Ovary (tissue), 9 donors: ENCODE measurements around the gene TNRC6B. TPM values are rescaled to one million over a fixed set of nuclear protein-coding genes. Genes with fewer than 3 reads are reported as not detected.

Source experiments
- DNase-seq, 5 donors: peaks; one replicate each; pipeline ENCODE4 v3.0.0-alpha.2; 2019 to 2020
- H3K27ac ChIP-seq, 2 donors: fragments of 200-600 bp; one replicate each; pipeline versions ENCODE4 v1.5.1 to v1.8.0; 2019 to 2022
- H3K27me3 ChIP-seq: fragments of 200-600 bp; one replicate; pipeline ENCODE4 v1.8.0; 2022
- H3K36me3 ChIP-seq: fragments of 200-600 bp; sonication (generic); one replicate; pipeline ENCODE4 v1.5.1; 2019
- H3K4me1 ChIP-seq: one replicate; pipeline ENCODE4 v1.8.1; 2013; ENCODE audit warnings: mild to moderate bottlenecking, moderate library complexity; ENCODE audit not compliant: insufficient read depth
- H3K4me3 ChIP-seq: fragments of 200-600 bp; sonication (generic); one replicate; pipeline ENCODE4 v1.5.1; 2017
- H3K9me3 ChIP-seq, 2 donors: fragments of 200-600 bp in 1 of 2; sonication (generic) in 1 of 2; one replicate each; pipeline versions ENCODE4 v1.5.1 to v1.8.1; 2013 to 2019; ENCODE audit warnings: mild to moderate bottlenecking in 1 of 2, moderate library complexity in 1 of 2
- CTCF ChIP-seq, 3 donors: fragments of 450-650 bp in 2 of 3; fragments of 200-600 bp in 1 of 3; IDR thresholded peaks; one replicate each; pipeline versions ENCODE4 v1.5.1 to v1.8.0; 2016 to 2022; ENCODE audit warnings: antibody characterized with exemption in 3 of 3, mild to moderate bottlenecking in 1 of 3
- EP300 ChIP-seq: sonication (generic); formaldehyde crosslinking; IDR thresholded peaks from one replicate; pipeline ENCODE4 v1.6.1; 2017; ENCODE audit warnings: antibody characterized with exemption
- POLR2A ChIP-seq: fragments of 450-650 bp; IDR thresholded peaks from one replicate; pipeline ENCODE4 v1.6.1; 2017; ENCODE audit warnings: antibody characterized with exemption, mild to moderate bottlenecking, moderate library complexity
- WGBS, 3 donors: extraction: QIAGEN DNeasy Blood & Tissue Kit in 1 of 3; methylation state at CpG; one replicate each; pipeline versions ENCODE4 v1.1.5 to v1.1.7; 2013 to 2017; 5-methylcytosine and 5-hydroxymethylcytosine counted together
- intact Hi-C, 4 donors: fragments of 100-400 bp; cut with DNase I; formaldehyde crosslinking; loops; one replicate each; pipeline versions ENCODE4 v1.11.0 to v1.15.1; 2022 to 2023
- polyA plus RNA-seq, 2 donors: library from polyadenylated mRNA; stranded (reverse); fragments of 200-250 nt in 1 of 2; fragments of 350-450 nt in 1 of 2; fragmentation: Illumina TruSeq in 1 of 2; extraction: RNeasy Lipid Tissue Mini Kit (QIAGEN cat#74804) in 1 of 2; gene quantifications; one replicate each; pipeline ENCODE4 v1.2.3, GENCODE V29; 2013 to 2014
- total RNA-seq, 7 donors: library from RNA; depleted of rRNA in 2 of 7; stranded (reverse); fragments of >200 nt in 2 of 7; fragmentation: NEBNext Ultra II Directional in 3 of 7; extraction: Animal tissue kit (Norgen Biotek cat#: 25700) in 3 of 7; gene quantifications; one replicate each; pipeline versions ENCODE4 v1.1.0 to v1.2.4, GENCODE V29; 2016 to 2023
- donor health status: DM: no; HTN: no; CAD: no; lungs with moderate emphysema.
- donor health status: DM: no; HTN: no; CAD: no.
- donor health status: Bipolar disorder and iron deficiency.
- donor health status: DM: yes; HTN: yes; CAD: no.
- donor health status: DM: no; HTN: no; CAD: no.
- donor health status: DM: yes; HTN: yes; CAD: no.

The TNRC6B gene
- total and polyA plus RNA-seq, 9 donors = 9.4 to 52.1 (median 47.5) TPM

GRCh38 chr22:40347300-40347699 is 169.6 kb downstream of the TNRC6B start:
- intact Hi-C loops = loop anchor here in 2 of 4 donors (5.0 to 10.0 kb wide), 3 partner anchors 292 to 815 kb away; partner anchors contain the start of gene RPS19BP1 (in 1 of the 2)
- no peak for DNase-seq
- Histone ChIP-seq H3K4me3 (peak overlapping the region; percentile 83), H3K36me3 (no peaks in the 10 kb centered on the region), H3K9me3 (no peaks in the 10 kb centered on the region), H3K27me3 (no peaks in the 10 kb centered on the region), H3K27ac (no peak overlapping the region), H3K4me1 (peaks cover 4% of the 10 kb centered on the region)
- no peak for TF ChIP-seq CTCF (IDR thresholded peaks at IDR 0.05)
- no peak for TF ChIP-seq POLR2A
- TF ChIP-seq EP300 = no peak
- 12 to 19% (median 14%) methylated on average over 10 of the region's 10 CpGs for WGBS, 3 donors

DNA sequence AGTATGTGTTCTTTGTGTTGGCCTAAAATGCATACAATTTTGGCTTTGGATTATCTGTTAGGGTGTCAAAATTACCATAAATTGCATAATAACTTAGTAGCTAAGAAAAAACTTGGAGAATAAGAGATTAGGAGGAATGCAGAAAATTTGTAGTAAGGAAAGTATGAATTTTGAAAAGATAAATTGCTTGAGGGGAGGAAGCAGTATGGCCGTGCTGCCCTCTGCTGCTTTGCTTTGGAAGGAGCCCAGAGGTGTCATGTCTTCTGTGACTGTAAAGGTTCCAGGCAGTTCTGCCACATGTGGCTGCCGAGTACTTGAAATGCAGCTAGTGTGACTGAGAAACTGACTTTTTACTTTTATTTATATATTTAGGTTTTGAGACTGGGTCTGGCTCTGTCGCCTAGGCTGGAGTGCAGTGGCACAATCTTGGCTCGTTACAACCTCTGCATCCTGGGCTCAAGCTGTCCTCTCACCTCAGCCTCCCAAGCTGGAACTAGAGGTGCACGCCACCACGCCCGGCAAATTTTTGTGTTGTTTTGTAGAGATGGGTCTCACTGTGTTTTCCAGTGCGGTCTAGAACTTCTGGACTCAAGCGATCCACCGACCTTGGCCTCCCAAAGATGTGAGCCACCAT is 170.4 kb downstream of the TNRC6B start:
- Histone ChIP-seq H3K27me3 (no peaks in the 10 kb centered on the region), H3K4me3 (no peak overlapping the region), H3K27ac (no peak overlapping the region), H3K36me3 (no peaks in the 10 kb centered on the region), H3K4me1 (peaks cover 4% of the 10 kb centered on the region), H3K9me3 (no peaks in the 10 kb centered on the region)
- peak in 3 of 5 donors; percentile 28 to 49 (median 42) for DNase-seq
- 59 to 68% (median 61%) methylated on average over 10 of the region's 10 CpGs for WGBS, 3 donors
- TF ChIP-seq CTCF (IDR thresholded peaks at IDR 0.05) (peak in 2 of 3 donors; percentile 26 to 28), POLR2A (no peak), EP300 (no peak)
- intact Hi-C loops = loop anchor here in 2 of 4 donors (5.0 to 10.0 kb wide), 3 partner anchors 293 to 816 kb away; partner anchors contain the start of gene RPS19BP1 (in 1 of the 2)

DNA sequence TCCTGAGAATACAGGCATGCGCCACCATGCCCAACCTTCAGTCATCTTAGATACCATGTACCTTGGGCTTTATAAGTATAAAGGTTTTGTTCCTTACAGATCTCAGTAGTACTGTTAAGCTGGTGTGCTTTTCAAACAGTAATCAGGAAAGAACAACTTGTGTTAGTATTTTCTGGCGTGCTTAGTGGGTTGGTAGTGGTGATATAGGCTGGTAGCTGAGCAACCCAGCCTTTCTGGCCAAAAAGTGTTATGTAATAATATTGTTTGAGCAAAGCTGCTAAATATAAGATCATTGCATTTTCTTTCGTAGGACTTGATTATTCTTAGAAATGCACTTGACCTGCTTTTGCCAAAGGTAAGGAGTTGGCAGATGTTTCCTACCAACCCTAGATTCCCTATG is 175.0 kb downstream of the TNRC6B start:
- no peaks in the 10 kb centered on the region for H3K27me3 ChIP-seq
- no peak overlapping the region for H3K27ac ChIP-seq
- peaks cover 2% of the 10 kb centered on the region for H3K4me1 ChIP-seq
- no peaks in the 10 kb centered on the region for H3K36me3 ChIP-seq
- WGBS, 3 donors = 91 to 95% (median 95%) methylated on average over 3 of the region's 3 CpGs
- intact Hi-C loops = no loop called here
- TF ChIP-seq CTCF (IDR thresholded peaks at IDR 0.05) = no peak
- no peak for TF ChIP-seq POLR2A
- no peak for TF ChIP-seq EP300
- DNase-seq = no peak
- H3K9me3 ChIP-seq = no peaks in the 10 kb centered on the region
- H3K4me3 ChIP-seq = no peak overlapping the region

DNA sequence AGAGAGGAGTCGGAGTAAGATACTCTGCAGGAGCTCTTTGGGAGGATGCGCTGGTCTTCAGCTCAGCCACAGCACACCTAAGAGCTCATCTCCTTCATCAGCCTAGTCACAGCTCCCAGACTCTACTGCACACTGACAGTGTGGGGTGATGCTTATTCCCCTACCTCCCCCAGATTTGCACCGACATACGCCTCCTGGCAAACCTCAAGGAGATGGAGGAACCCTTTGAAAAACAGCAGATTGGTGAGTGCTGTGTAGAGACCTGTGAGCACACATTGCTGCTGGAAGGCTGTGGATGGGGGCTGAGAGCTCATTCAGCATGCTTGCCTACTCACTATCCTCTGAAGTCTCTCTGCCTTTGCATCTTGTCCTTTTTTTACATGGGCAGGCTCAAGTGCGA is 183.4 kb downstream of the TNRC6B start:
- no peaks in the 10 kb centered on the region for H3K36me3 ChIP-seq
- TF ChIP-seq CTCF (IDR thresholded peaks at IDR 0.05) = no peak
- no peak for TF ChIP-seq EP300
- TF ChIP-seq POLR2A = no peak
- no peak for DNase-seq
- no peaks in the 10 kb centered on the region for H3K27me3 ChIP-seq
- intact Hi-C loops = no loop called here
- 94 to 96% (median 95%) methylated on average over 5 of the region's 5 CpGs for WGBS, 3 donors
- H3K4me1 ChIP-seq = no peaks in the 10 kb centered on the region
- H3K9me3 ChIP-seq = no peaks in the 10 kb centered on the region
- H3K27ac ChIP-seq = no peak overlapping the region
- no peak overlapping the region for H3K4me3 ChIP-seq
